ENCODE measurements around the gene PTPN3. TPM values are rescaled to one million over a fixed set of nuclear protein-coding genes. Genes with fewer than 3 reads are reported as not detected.
A peak's percentile ranks its signal among the peaks of the same experiment; 100 is the strongest.

The PTPN3 gene
- not detected in 2 replicates for total RNA-seq (2011; cell fraction: chromatin; rRNA removed; ENCODE audit: low replicate concordance)
- not detected in 2 replicates for total RNA-seq (2011; cell fraction: nucleolus; rRNA removed)
- total RNA-seq (2011; cell fraction: nucleoplasm; rRNA removed) = not detected in 2 replicates
- total RNA-seq (2014; rRNA removed) (not detected in 2 replicates), total RNA-seq (2014; rRNA removed; fragmentation: Illumina TruSeq; extraction: Trizol) (not detected in 2 replicates), total RNA-seq (2015; rRNA removed; fragmentation: Illumina TruSeq; extraction: Trizol) (not detected in 2 replicates), total RNA-seq (2021) (0.02 and 0.20 TPM in 2 replicates), polyA plus RNA-seq (2011; rRNA removed) (not detected in 2 replicates), polyA plus RNA-seq (2014; fragmentation: Illumina TruSeq; extraction: Trizol) (not detected in 2 replicates), polyA plus RNA-seq (2014; fragmentation: Nextera tagmentation; extraction: Ambion mirVana) (not detected), polyA plus RNA-seq (2014; rRNA removed) (not detected in 2 replicates), polyA minus RNA-seq (2011; rRNA and poly(A)+ RNA removed) (not detected in 2 replicates), Bru-seq, nascent RNA (percentile 12 among the genes with signal in this experiment), BruChase-seq, experiment 1, labeled RNA remaining after a 2-hour chase (percentile 13 among the genes with signal in this experiment), BruChase-seq, experiment 2, labeled RNA remaining after a 6-hour chase (percentile 14 among the genes with signal in this experiment)
- polyA plus RNA-seq (2011; cell fraction: cytosol; rRNA removed) = not detected in 2 replicates
- polyA plus RNA-seq (2011; cell fraction: nucleus; rRNA removed) = not detected in 2 replicates
- polyA plus RNA-seq (2012) = 0.01 TPM in 1 of 2 replicates, not detected in the other
- not detected in 2 replicates for polyA minus RNA-seq (2011; cell fraction: cytosol; rRNA and poly(A)+ RNA removed)
- not detected in 2 replicates for polyA minus RNA-seq (2011; cell fraction: nucleus; rRNA and poly(A)+ RNA removed)
- long read RNA-seq, experiment 1, partial matches to known transcripts = 0 of 1 reads
- long read RNA-seq, experiment 1, other reads (novel, unspliced or antisense) = 1 of 1 reads
- long read RNA-seq, experiment 2 = 0 reads
- long read RNA-seq, experiment 3 = 0 reads

- Histone ChIP-seq H3K9me3 (replicated peaks; ENCODE audit: control insufficient read depth, insufficient read depth, low read depth, low read length) (no peaks in the 10 kb centered on the region), H2AFZ (ENCODE audit: low read depth, low read length) (no peak within 1 kb of the TSS), H3K4me2 (ENCODE audit: insufficient read depth, low read length) (no peak within 1 kb of the TSS), H3K27me3 (ENCODE audit: control insufficient read depth in 2 of 2, insufficient read depth in 2 of 2, low read length in 2 of 2) (peaks cover 21 to 34% of the 10 kb centered on the region in 2 experiments), H3K36me3 (ENCODE audit: control insufficient read depth, insufficient read depth, low read length) (no peaks in the 10 kb centered on the region), H3K4me1 (replicated peaks in 1 of 2; ENCODE audit: control insufficient read depth in 2 of 2, insufficient read depth in 2 of 2, low read length in 2 of 2) (peaks cover 0 to 6% of the 10 kb centered on the region in 2 experiments; a peak in 2 of 5 replicates), H3K9me1 (ENCODE audit: control insufficient read depth, insufficient read depth, low read length) (peaks cover 3% of the 10 kb centered on the region), H3K4me3 (no peak within 1 kb of the TSS), H4K20me1 (replicated peaks; ENCODE audit: control insufficient read depth, insufficient read depth, low read length) (no peaks in the 10 kb centered on the region), H3K27ac (ENCODE audit: extremely low read depth, low read depth, low read length) (no peak within 1 kb of the TSS), H3K9ac (ENCODE audit: insufficient read depth in 1 of 2, low read depth in 2 of 2, low read length in 2 of 2) (no peak within 1 kb of the TSS), H3K79me2 (ENCODE audit: control insufficient read depth, insufficient read depth, low read length) (no peaks in the 10 kb centered on the region)
- ATAC-seq = no peak
- no TSS peak for BruUV-seq (replicated peaks)
- TF ChIP-seq U2AF2 (optimal IDR thresholded peaks at IDR 0.05; ENCODE audit: low read depth, low read length) = no peak
- TF ChIP-seq, protein P1, sequence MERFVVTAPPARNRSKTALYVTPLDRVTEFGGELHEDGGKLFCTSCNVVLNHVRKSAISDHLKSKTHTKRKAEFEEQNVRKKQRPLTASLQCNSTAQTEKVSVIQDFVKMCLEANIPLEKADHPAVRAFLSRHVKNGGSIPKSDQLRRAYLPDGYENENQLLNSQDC (CRISPR knock-in tag; IDR thresholded peaks at IDR 0.05) = no peak
- TF ChIP-seq SUPT5H (IDR thresholded peaks at IDR 0.05) = no peak
- TF ChIP-seq MAZ (CRISPR knock-in tag; conservative IDR thresholded peaks at IDR 0.05 in 1 of 2, IDR thresholded peaks at IDR 0.05 in 1 of 2) = no peak
- TF ChIP-seq ZNF175 (CRISPR knock-in tag; IDR thresholded peaks at IDR 0.05; ENCODE audit: low read depth) = no peak
- no peak for TF ChIP-seq TAL1 (IDR thresholded peaks at IDR 0.05)
- no peak for TF ChIP-seq SMAD4 (CRISPR knock-in tag; conservative IDR thresholded peaks at IDR 0.05)
- TF ChIP-seq NFATC3 (IDR thresholded peaks at IDR 0.05) = no peak
- no peak for TF ChIP-seq HLTF (IDR thresholded peaks at IDR 0.05)
- TF ChIP-seq ZFP1 (CRISPR knock-in tag; IDR thresholded peaks at IDR 0.05) = no peak
- TF ChIP-seq ZNF41 (CRISPR knock-in tag; conservative IDR thresholded peaks at IDR 0.05) = no peak
- no peak for TF ChIP-seq PYGO2 (tag; IDR thresholded peaks at IDR 0.05)
- TF ChIP-seq, protein P2, sequence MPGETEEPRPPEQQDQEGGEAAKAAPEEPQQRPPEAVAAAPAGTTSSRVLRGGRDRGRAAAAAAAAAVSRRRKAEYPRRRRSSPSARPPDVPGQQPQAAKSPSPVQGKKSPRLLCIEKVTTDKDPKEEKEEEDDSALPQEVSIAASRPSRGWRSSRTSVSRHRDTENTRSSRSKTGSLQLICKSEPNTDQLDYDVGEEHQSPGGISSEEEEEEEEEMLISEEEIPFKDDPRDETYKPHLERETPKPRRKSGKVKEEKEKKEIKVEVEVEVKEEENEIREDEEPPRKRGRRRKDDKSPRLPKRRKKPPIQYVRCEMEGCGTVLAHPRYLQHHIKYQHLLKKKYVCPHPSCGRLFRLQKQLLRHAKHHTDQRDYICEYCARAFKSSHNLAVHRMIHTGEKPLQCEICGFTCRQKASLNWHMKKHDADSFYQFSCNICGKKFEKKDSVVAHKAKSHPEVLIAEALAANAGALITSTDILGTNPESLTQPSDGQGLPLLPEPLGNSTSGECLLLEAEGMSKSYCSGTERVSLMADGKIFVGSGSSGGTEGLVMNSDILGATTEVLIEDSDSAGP (CRISPR knock-in tag; IDR thresholded peaks at IDR 0.05) = no peak
- WGBS (ENCODE audit: insufficient coverage, low coverage, missing lambda C conversion rate) = 19% methylated on average over 27 of the region's 78 CpGs
- in situ Hi-C loops (cut with MboI) = no loop called here
- CTCF ChIA-PET (ENCODE audit: low intra/inter-chr PET ratio) = no interaction called here
- no peak for DNase-seq (ENCODE audit: extremely low read depth in 1 of 4, low spot score in 3 of 4)
- POLR2A ChIA-PET = no interaction called here
- no peak for FAIRE-seq
- intact Hi-C loops (cut with micrococcal nuclease) = no loop called here
Measured at GRCh38 chr9:109498195-109499092, at the start of gene PTPN3. PTPN3 (minus strand) TSS chr9:109498307; CDS start chr9:109463434, 34,873 bp downstream.
